AG09309 (cell line): Measurements from ENCODE around the gene HYCC1.

ENCODE experiments used
- DNase-seq: peaks from one replicate; pipeline ENCODE4 v3.0.0-alpha.2; 2010; ENCODE audit warnings: low read depth
- H3K4me3 ChIP-seq: 2 replicates; pipeline ENCODE4 v1.5.1; 2011; ENCODE audit warnings: mild to moderate bottlenecking, low read depth, low read length, moderate library complexity; ENCODE audit not compliant: control insufficient read depth
- TF ChIP-seq, protein P1 (sequence below): IDR thresholded peaks from 2 replicates; pipeline ENCODE4 v1.5.1; 2011; ENCODE audit warnings: mild to moderate bottlenecking, low read depth, low read length, inconsistent platforms; ENCODE audit not compliant: insufficient read depth, control insufficient read depth; ENCODE audit errors: missing control alignments

HYCC1 gene

DNA sequence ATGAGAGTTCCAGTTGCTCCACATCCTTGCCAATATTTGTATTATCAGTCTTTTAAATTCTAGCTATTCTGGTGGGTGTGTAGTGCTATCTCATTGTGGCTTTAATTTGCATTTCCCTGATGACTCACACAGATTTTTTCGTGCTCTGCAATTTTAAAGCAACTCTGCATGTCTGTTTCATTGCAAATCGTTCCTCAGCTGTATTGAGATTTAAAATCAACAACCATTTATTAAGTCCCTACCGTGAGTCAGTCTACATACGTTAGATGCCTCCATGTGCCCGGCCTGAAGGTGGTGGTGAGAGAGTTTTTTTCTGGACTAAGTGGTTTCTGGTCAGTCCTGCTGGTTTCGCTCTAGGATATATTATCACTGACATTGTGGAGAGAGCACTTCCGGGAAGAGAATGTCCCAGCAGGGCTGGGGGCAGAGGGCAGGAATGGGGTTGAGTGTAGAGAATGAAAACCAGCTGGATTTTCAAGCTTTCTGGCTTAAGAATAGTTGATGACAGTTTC is 8.4 kb upstream of the HYCC1 start:
- peak; percentile 61 for DNase-seq
- H3K4me3 ChIP-seq: no peak overlapping the region; the same call in 1 of the 2 replicates
- TF ChIP-seq, protein P1, sequence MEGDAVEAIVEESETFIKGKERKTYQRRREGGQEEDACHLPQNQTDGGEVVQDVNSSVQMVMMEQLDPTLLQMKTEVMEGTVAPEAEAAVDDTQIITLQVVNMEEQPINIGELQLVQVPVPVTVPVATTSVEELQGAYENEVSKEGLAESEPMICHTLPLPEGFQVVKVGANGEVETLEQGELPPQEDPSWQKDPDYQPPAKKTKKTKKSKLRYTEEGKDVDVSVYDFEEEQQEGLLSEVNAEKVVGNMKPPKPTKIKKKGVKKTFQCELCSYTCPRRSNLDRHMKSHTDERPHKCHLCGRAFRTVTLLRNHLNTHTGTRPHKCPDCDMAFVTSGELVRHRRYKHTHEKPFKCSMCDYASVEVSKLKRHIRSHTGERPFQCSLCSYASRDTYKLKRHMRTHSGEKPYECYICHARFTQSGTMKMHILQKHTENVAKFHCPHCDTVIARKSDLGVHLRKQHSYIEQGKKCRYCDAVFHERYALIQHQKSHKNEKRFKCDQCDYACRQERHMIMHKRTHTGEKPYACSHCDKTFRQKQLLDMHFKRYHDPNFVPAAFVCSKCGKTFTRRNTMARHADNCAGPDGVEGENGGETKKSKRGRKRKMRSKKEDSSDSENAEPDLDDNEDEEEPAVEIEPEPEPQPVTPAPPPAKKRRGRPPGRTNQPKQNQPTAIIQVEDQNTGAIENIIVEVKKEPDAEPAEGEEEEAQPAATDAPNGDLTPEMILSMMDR: no peak

DNA sequence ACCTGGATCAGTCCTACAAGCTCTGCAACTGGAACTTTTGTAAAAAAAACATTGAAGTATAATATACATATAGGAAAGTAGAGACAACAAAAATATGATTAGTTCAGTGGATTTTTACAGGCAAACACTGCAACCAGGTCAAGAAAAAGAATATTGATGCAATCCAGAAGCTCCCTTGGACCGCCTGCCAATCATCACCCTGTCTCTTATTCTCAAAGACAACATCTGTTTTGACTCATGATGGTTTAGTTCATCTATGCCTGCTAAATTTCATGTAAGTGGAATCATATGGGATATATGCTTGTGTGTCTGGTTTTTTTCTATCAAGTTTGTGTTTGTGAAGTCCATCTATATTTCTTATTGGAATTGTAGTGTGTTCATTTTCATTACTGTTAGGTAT is 7.7 kb upstream of the HYCC1 start:
- no peak overlapping the region for H3K4me3 ChIP-seq
- DNase-seq: no peak
- TF ChIP-seq, protein P1: no peak

DNA sequence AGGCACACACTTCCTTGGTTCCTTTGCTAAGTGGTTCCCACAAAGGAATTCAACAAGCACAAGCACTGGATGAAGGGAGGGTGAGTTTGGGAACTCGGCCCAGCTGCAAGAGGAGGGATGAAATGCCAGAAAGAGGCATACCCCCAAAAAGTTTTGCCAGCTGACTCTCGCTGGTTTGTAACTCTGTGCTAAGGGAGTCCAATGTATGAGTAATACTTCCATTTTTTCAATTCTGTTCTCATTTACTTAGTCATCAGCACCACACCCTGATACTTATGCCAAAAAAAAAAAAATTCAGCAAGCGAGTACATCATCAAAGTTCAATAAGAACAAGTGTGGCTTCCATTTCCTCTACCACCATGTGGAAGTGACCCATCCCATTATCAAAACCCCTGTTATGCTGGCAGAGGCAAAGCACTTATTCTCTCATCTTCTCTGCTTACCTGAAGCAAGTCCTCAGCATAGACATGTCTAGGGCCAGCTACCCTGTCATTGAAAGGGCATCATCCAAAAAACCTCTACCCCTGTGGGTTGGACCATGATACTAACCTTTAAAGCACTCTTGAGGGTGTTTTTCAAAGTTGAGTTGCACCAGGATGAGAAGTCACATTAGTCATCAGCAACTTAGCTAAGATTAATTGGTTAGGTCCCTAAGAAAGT is 6.9 kb upstream of the HYCC1 start:
- no peak overlapping the region for H3K4me3 ChIP-seq
- TF ChIP-seq, protein P1: no peak
- peak; percentile 71 for DNase-seq

DNA sequence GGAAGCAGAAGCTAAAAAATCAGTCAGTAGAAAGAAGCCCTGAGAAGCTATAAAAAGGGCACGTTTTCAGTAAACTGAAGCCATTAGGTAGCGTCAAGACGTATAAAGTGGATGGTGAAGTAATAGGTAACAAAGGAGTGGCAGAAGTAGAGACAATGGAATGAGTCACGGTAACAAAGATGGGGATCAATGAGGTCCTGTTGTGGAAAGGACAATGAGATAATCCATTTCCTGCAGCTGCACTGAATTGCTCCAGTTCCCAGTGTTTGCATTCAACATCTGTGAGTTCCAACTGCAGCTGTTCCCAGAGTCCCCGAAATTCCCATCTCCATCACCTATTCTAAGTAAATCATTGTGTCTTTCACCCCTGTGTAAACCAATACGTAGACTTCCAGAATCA is 4.8 kb upstream of the HYCC1 start:
- no peak for DNase-seq
- no peak overlapping the region for H3K4me3 ChIP-seq
- TF ChIP-seq, protein P1: no peak

DNA sequence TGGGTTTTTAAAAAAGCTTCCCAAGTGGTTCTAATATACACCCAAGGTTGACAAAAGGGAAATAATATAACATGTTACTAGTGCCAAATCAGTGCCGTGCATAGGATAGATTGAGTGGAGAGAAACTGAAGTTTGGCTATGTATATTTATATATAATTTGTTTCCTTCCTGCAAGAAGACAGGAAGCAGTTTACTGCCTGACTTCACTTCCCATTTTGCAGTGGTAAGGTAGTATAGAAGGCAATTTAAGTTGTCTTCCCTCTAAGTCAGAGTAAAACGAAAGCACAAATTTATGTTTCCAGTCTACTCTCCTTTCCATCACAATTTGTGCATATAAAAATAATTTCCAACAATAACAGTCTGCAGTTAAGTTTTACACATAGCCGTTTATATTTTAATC is 3.4 kb upstream of the HYCC1 start:
- H3K4me3 ChIP-seq: no peak overlapping the region
- no peak for DNase-seq
- TF ChIP-seq, protein P1: no peak

DNA sequence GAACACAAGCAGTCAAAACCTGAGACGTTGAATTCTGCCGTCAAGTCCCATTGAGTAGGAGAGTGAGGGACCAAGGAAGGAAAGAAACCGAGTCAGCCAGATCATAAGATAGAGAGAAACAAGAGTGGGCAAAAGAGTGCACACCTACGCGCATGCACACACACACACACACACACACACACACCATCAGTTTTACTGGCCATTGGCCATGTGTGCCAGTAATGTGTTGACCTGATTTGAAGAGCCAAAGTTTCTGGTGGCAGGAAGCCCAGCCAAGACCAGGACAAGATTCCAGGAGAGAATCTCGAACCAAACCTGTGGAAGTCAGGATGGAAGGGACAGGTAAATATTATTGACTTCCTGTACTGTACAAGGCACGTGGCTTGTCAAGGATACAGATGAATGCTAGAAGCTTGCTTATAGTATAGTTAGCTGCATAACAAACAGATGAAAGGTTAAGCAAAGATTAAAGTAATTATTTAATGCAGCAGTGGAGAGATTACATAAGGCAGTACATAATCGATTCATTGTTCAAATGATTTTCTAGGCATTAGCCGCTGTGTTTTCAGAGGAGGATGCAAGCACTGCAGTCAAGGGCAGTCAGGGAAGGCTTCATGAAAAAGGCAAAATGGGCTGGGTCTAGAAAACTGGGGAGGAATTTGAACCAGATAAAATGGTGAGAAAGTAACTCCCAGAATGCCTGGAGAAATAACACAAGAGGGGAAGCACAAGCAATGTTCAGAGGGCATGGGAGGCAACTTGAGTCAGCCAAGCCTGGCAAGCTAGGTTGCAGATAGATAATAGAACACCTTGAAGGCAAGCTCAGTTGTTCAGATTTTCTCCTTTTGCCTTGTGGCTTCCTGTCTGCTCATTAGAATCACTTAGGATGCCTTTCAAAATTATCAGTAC is 2.7 kb upstream of the HYCC1 start:
- DNase-seq: no peak
- TF ChIP-seq, protein P1: no peak
- H3K4me3 ChIP-seq: no peak overlapping the region
